HEK293 (cell line): ENCODE results near the gene TOR1A.

Experiments
- CTCF ChIA-PET: fragments of 350-600 bp; formaldehyde crosslinking; extraction: SDS; loops from one replicate; lab custom pipeline; 2021; ENCODE audit warnings: antibody characterized with exemption; lab: Yijun Ruan, JAX
- POLR2A ChIA-PET: fragments of 300-600 bp; formaldehyde crosslinking; extraction: SDS; loops from one replicate; lab custom pipeline; 2020; ENCODE audit warnings: antibody characterized with exemption, inconsistent platforms; lab: Yijun Ruan, JAX
- H3K27ac ChIP-seq: fragments of 200-500 bp; sonication (Bioruptor generic); 2 replicates; pipeline ENCODE4 v1.5.1; 2014; ENCODE audit warnings: low read depth, low read length, control low read depth, inconsistent platforms; ENCODE audit errors: extremely low read depth
- H3K36me3 ChIP-seq, 2 experiments: fragments of 200-500 bp in 1 of 2; sonication (Bioruptor generic) in 1 of 2; 1 replicate in 1 of 2; 2 replicates in 1 of 2; pipeline ENCODE4 v1.5.1; 2014 to 2017; ENCODE audit warnings: inconsistent platforms in 2 of 2, low read length in 2 of 2; ENCODE audit not compliant: control insufficient read depth in 2 of 2, insufficient read depth in 1 of 2
- H3K4me1 ChIP-seq: fragments of 200-500 bp; sonication (Bioruptor generic); 2 replicates; pipeline ENCODE4 v1.5.1; 2014; ENCODE audit warnings: mild to moderate bottlenecking, low read length, inconsistent platforms; ENCODE audit not compliant: control insufficient read depth, insufficient read depth
- H3K4me3 ChIP-seq: 2 replicates; pipeline ENCODE4 v1.5.1; 2011; ENCODE audit warnings: low read depth, mild to moderate bottlenecking, control low read depth, low read length, moderate library complexity
- H3K9me3 ChIP-seq: fragments of 200-500 bp; sonication (Bioruptor generic); 2 replicates; pipeline ENCODE4 v1.5.1; 2014; ENCODE audit warnings: low read depth, low read length, inconsistent platforms; ENCODE audit not compliant: control insufficient read depth, insufficient read depth
- GFI1B ChIP-seq: fragments of 450-650 bp; formaldehyde crosslinking; IDR thresholded peaks from 2 replicates; pipeline ENCODE4 v1.5.1; 2016; ENCODE audit warnings: missing biosample characterization, missing genetic modification characterization
- IKZF3 ChIP-seq: fragments of 450-650 bp; IDR thresholded peaks from 2 replicates; pipeline ENCODE4 v1.5.0; 2018; ENCODE audit warnings: missing biosample characterization, mild to moderate bottlenecking, missing genetic modification characterization, moderate library complexity
- KLF7 ChIP-seq: fragments of 450-650 bp; formaldehyde crosslinking; IDR thresholded peaks from 2 replicates; pipeline ENCODE4 v1.5.1; 2016; ENCODE audit warnings: missing biosample characterization, missing genetic modification characterization, borderline replicate concordance
- KLF8 ChIP-seq: fragments of 450-650 bp; formaldehyde crosslinking; IDR thresholded peaks from 2 replicates; pipeline ENCODE4 v1.5.1; 2016; ENCODE audit warnings: missing biosample characterization, missing genetic modification characterization
- OSR2 ChIP-seq: fragments of 450-650 bp; formaldehyde crosslinking; IDR thresholded peaks from 2 replicates; pipeline ENCODE4 v1.5.1; 2016; ENCODE audit warnings: missing biosample characterization, missing genetic modification characterization
- SP7 ChIP-seq: fragments of 450-650 bp; formaldehyde crosslinking; IDR thresholded peaks from 2 replicates; pipeline ENCODE4 v1.5.1; 2016; ENCODE audit warnings: missing biosample characterization, missing genetic modification characterization
- WT1 ChIP-seq: fragments of 450-650 bp; formaldehyde crosslinking; IDR thresholded peaks from 2 replicates; pipeline ENCODE4 v1.5.1; 2016; ENCODE audit warnings: missing biosample characterization, missing genetic modification characterization
- YY2 ChIP-seq: fragments of 450-650 bp; formaldehyde crosslinking; IDR thresholded peaks from 2 replicates; pipeline ENCODE4 v1.5.1; 2016; ENCODE audit warnings: missing biosample characterization, missing genetic modification characterization
- ZBTB17 ChIP-seq: fragments of 450-650 bp; formaldehyde crosslinking; IDR thresholded peaks from 2 replicates; pipeline ENCODE4 v1.5.1; 2016; ENCODE audit warnings: missing biosample characterization, missing genetic modification characterization
- ZBTB21 ChIP-seq: fragments of 450-650 bp; formaldehyde crosslinking; IDR thresholded peaks from 2 replicates; pipeline ENCODE4 v1.5.1; 2017; ENCODE audit warnings: missing biosample characterization, missing genetic modification characterization
- ZFP3 ChIP-seq: fragments of 450-650 bp; formaldehyde crosslinking; IDR thresholded peaks from 2 replicates; pipeline ENCODE4 v1.5.1; 2016; ENCODE audit warnings: low read depth, missing biosample characterization, missing genetic modification characterization
- ZFP69B ChIP-seq: fragments of 450-650 bp; formaldehyde crosslinking; IDR thresholded peaks from 2 replicates; pipeline ENCODE4 v1.5.1; 2016; ENCODE audit warnings: missing biosample characterization, missing genetic modification characterization
- ZNF146 ChIP-seq: fragments of 450-650 bp; formaldehyde crosslinking; IDR thresholded peaks from 2 replicates; pipeline ENCODE4 v1.5.1; 2016; ENCODE audit warnings: missing biosample characterization, missing genetic modification characterization
- ZNF214 ChIP-seq: fragments of 450-650 bp; formaldehyde crosslinking; IDR thresholded peaks from 2 replicates; pipeline ENCODE4 v1.5.1; 2017; ENCODE audit warnings: missing biosample characterization, mild to moderate bottlenecking, missing genetic modification characterization, borderline replicate concordance
- ZNF248 ChIP-seq: fragments of 450-650 bp; formaldehyde crosslinking; IDR thresholded peaks from 2 replicates; pipeline ENCODE4 v1.5.1; 2017; ENCODE audit warnings: missing biosample characterization, missing genetic modification characterization
- ZNF404 ChIP-seq: fragments of 450-650 bp; formaldehyde crosslinking; IDR thresholded peaks from 2 replicates; pipeline ENCODE4 v1.5.1; 2017; ENCODE audit warnings: missing biosample characterization, missing genetic modification characterization
- ZNF530 ChIP-seq: fragments of 450-650 bp; formaldehyde crosslinking; IDR thresholded peaks from 2 replicates; pipeline ENCODE4 v1.5.1; 2016; ENCODE audit warnings: low read depth, missing biosample characterization, missing genetic modification characterization
- ZNF560 ChIP-seq: fragments of 450-650 bp; formaldehyde crosslinking; IDR thresholded peaks from 2 replicates; pipeline ENCODE4 v1.5.1; 2017; ENCODE audit warnings: missing biosample characterization, missing genetic modification characterization, borderline replicate concordance
- ZNF600 ChIP-seq: fragments of 450-650 bp; formaldehyde crosslinking; IDR thresholded peaks from 2 replicates; pipeline ENCODE4 v1.5.1; 2016; ENCODE audit warnings: missing biosample characterization, missing genetic modification characterization
- ZNF610 ChIP-seq: fragments of 450-650 bp; formaldehyde crosslinking; IDR thresholded peaks from 2 replicates; pipeline ENCODE4 v1.5.1; 2016; ENCODE audit warnings: missing biosample characterization, missing genetic modification characterization, borderline replicate concordance
- ZNF701 ChIP-seq: fragments of 450-650 bp; formaldehyde crosslinking; IDR thresholded peaks from 2 replicates; pipeline ENCODE4 v1.5.1; 2016; ENCODE audit warnings: missing biosample characterization, missing genetic modification characterization
- ZNF776 ChIP-seq: fragments of 450-650 bp; formaldehyde crosslinking; IDR thresholded peaks from 2 replicates; pipeline ENCODE4 v1.5.0; 2017; ENCODE audit warnings: missing biosample characterization, missing genetic modification characterization, borderline replicate concordance
- TF ChIP-seq, protein P1 (sequence below): fragments of 450-650 bp; formaldehyde crosslinking; IDR thresholded peaks from 2 replicates; pipeline ENCODE4 v1.5.1; 2016; ENCODE audit warnings: missing biosample characterization, missing genetic modification characterization, borderline replicate concordance
- TF ChIP-seq, protein P2 (sequence below): fragments of 450-650 bp; formaldehyde crosslinking; IDR thresholded peaks from 2 replicates; pipeline ENCODE4 v1.5.1; 2016; ENCODE audit warnings: missing biosample characterization, missing genetic modification characterization

TOR1A gene

DNA sequence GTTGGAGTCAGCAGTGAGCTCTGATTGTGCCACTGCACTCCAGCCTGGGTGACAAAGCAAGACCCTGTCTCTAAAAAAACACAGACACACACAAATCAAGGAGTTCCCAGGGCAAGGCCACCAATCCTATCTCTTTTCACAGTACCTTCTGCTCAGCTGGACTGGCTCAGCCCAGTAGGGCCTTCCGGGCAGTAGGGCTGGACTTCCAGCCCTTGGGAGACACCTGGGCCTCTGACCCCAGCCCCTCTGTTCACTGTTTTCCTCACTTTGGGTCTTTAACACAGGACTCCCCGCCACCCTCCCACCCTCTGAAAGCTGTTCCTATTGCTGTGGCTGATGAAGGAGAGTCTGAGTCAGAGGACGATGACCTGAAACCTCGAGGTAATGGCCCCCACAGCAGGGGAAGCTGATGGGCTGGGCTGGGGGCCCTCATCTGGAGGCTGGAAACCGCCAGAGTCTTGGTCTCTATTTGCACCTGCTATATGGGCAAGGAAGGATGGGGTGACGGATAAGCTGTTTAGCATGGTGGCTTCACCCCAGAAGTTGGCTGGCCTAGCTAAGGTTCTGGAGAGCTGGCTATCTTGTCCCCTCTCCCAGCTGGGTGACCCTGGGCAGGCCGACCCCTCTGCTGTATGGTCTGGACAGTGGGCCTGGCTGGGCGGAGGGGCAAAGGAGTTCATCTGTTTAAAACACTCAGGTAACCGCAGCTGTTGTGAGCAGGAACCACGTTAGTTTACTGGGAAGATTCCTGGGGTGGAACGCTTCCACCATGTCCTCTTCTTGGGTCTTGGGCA is 36.9 kb upstream of the TOR1A start:
- POLR2A ChIA-PET, result interaction anchor here (0.6 kb wide), 1 partner anchor 361 kb away, joined by 4 read pairs; no protein-coding TSS in a partner anchor
- peaks cover 0 to 49% of the 10 kb centered on the region in 2 experiments; a peak in 2 of 3 replicates for H3K36me3 ChIP-seq
- CTCF ChIA-PET, result no interaction called here

DNA sequence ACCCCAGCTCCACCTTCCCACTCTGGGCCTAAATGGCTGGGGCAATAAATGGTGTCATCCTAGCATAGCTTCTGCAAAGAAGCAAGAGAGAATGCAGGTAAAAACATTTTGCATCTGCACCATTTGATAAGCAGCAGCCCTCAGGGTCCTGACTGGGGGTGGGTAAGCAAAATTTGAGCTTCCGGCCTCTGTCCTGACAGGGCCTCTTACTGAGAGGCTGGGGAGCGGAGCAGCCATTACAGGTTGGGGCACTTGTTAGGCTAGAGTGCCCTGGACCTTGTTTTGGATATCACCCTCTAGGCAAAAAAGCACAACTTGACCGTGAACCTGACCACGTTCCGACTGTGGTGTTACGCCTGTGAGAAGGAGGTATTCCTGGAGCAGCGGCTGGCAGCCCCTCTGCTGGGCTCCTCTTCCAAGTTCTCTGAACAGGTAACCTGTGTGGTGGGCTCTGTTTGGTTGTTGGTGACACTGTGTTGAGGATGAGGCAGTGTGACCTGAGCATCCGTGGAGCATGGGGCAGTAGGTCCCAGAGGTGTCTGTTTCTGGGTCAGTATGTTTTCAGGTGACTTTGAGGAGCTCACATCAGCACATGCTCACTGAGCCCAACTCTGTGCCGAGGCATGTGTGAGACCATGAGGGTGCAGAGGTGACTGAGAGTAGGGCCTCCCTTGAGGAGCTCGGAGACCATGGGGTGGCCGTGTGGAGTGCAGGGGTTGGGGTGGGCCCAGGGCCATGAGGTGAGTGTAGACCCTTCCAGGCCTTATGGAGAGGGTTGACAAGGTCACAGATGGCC is 34.4 kb upstream of the TOR1A start:
- Histone ChIP-seq H3K27ac (no peak overlapping the region), H3K36me3 (peaks cover 0 to 59% of the 10 kb centered on the region in 2 experiments; a peak in 1 of 3 replicates), H3K9me3 (no peaks in the 10 kb centered on the region), H3K4me1 (no peaks in the 10 kb centered on the region), H3K4me3 (no peak overlapping the region)
- no peak for TF ChIP-seq ZNF610 (tag by site-specific recombination)
- TF ChIP-seq ZNF146 (tag by site-specific recombination), result peak; percentile 57
- CTCF ChIA-PET, result no interaction called here
- POLR2A ChIA-PET, result interaction anchor here (0.6 kb wide), 1 partner anchor 192 kb away, joined by 3 read pairs; no protein-coding TSS in a partner anchor

More for the DNA sequence above, 36.9 kb upstream of the TOR1A start:
- no peak overlapping the region for H3K4me3 ChIP-seq
- H3K27ac ChIP-seq, result no peak overlapping the region
- TF ChIP-seq KLF7 (tag by site-specific recombination), result no peak
- no peak for TF ChIP-seq ZNF214 (tag by site-specific recombination)
- no peak for TF ChIP-seq WT1 (tag by site-specific recombination)
- no peak for TF ChIP-seq ZNF776 (tag by site-specific recombination)
- no peak for TF ChIP-seq KLF8 (tag by site-specific recombination)
- no peak for TF ChIP-seq YY2 (tag by site-specific recombination)
- TF ChIP-seq, protein P1, sequence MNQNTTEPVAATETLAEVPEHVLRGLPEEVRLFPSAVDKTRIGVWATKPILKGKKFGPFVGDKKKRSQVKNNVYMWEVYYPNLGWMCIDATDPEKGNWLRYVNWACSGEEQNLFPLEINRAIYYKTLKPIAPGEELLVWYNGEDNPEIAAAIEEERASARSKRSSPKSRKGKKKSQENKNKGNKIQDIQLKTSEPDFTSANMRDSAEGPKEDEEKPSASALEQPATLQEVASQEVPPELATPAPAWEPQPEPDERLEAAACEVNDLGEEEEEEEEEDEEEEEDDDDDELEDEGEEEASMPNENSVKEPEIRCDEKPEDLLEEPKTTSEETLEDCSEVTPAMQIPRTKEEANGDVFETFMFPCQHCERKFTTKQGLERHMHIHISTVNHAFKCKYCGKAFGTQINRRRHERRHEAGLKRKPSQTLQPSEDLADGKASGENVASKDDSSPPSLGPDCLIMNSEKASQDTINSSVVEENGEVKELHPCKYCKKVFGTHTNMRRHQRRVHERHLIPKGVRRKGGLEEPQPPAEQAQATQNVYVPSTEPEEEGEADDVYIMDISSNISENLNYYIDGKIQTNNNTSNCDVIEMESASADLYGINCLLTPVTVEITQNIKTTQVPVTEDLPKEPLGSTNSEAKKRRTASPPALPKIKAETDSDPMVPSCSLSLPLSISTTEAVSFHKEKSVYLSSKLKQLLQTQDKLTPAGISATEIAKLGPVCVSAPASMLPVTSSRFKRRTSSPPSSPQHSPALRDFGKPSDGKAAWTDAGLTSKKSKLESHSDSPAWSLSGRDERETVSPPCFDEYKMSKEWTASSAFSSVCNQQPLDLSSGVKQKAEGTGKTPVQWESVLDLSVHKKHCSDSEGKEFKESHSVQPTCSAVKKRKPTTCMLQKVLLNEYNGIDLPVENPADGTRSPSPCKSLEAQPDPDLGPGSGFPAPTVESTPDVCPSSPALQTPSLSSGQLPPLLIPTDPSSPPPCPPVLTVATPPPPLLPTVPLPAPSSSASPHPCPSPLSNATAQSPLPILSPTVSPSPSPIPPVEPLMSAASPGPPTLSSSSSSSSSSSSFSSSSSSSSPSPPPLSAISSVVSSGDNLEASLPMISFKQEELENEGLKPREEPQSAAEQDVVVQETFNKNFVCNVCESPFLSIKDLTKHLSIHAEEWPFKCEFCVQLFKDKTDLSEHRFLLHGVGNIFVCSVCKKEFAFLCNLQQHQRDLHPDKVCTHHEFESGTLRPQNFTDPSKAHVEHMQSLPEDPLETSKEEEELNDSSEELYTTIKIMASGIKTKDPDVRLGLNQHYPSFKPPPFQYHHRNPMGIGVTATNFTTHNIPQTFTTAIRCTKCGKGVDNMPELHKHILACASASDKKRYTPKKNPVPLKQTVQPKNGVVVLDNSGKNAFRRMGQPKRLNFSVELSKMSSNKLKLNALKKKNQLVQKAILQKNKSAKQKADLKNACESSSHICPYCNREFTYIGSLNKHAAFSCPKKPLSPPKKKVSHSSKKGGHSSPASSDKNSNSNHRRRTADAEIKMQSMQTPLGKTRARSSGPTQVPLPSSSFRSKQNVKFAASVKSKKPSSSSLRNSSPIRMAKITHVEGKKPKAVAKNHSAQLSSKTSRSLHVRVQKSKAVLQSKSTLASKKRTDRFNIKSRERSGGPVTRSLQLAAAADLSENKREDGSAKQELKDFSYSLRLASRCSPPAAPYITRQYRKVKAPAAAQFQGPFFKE (tag by site-specific recombination), result no peak
- TF ChIP-seq ZNF248 (tag by site-specific recombination), result no peak
- H3K4me1 ChIP-seq, result no peaks in the 10 kb centered on the region
- no peaks in the 10 kb centered on the region for H3K9me3 ChIP-seq

DNA sequence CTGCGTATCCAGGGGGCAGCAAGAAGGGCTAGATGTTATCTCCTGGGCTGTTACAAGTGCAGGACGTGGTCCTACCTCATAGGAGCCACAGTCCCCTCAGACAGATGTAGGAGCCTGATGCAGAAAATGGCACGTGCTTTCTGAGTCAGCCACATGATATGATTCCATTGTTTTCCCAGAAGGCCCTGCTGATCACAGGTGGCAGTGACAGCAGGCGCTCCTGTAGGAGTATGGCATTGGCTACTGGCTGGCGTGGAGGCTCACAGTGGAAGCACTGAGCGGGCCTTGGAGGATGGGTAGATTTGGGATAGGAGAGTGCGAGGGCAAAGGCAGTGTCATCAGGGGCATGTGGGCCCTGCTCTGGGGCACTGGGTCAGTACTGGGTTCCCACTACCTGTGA is 33.3 kb upstream of the TOR1A start:
- peaks cover 0 to 69% of the 10 kb centered on the region in 2 experiments; a peak in 1 of 3 replicates for H3K36me3 ChIP-seq
- no peak overlapping the region for H3K4me3 ChIP-seq
- CTCF ChIA-PET, result no interaction called here
- H3K4me1 ChIP-seq, result no peaks in the 10 kb centered on the region
- POLR2A ChIA-PET, result no interaction called here
- no peak overlapping the region for H3K27ac ChIP-seq
- no peaks in the 10 kb centered on the region for H3K9me3 ChIP-seq
- TF ChIP-seq ZBTB17 (tag by site-specific recombination) (no peak), ZBTB21 (no peak), SP7 (tag by site-specific recombination) (no peak), OSR2 (tag by site-specific recombination) (no peak), IKZF3 (no peak), ZNF600 (tag by site-specific recombination) (no peak), ZNF404 (tag by site-specific recombination) (no peak), ZFP69B (no peak), ZNF560 (tag by site-specific recombination) (no peak), ZNF530 (tag by site-specific recombination) (no peak), ZFP3 (tag by site-specific recombination) (no peak), ZNF701 (no peak), GFI1B (tag by site-specific recombination) (no peak)
- TF ChIP-seq, protein P2, sequence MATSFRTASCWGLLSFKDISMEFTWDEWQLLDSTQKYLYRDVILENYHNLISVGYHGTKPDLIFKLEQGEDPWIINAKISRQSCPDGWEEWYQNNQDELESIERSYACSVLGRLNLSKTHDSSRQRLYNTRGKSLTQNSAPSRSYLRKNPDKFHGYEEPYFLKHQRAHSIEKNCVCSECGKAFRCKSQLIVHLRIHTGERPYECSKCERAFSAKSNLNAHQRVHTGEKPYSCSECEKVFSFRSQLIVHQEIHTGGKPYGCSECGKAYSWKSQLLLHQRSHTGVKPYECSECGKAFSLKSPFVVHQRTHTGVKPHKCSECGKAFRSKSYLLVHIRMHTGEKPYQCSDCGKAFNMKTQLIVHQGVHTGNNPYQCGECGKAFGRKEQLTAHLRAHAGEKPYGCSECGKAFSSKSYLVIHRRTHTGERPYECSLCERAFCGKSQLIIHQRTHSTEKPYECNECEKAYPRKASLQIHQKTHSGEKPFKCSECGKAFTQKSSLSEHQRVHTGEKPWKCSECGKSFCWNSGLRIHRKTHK (tag by site-specific recombination), result no peak
